ENCODE data around the gene KRT75. TPM values are rescaled to one million over a fixed set of nuclear protein-coding genes. Genes with fewer than 3 reads are reported as not detected.

KRT75 gene
- polyA plus RNA-seq, 1 donor (not counting 4 experiments of a cell fraction or from before 2014, with no cell fraction given): 59.4 TPM

GRCh38 chr12:52389313-52390207, 44.6 kb downstream of the KRT75 start:
- Histone ChIP-seq H3K27ac (ENCODE audit: control insufficient read depth, insufficient read depth, low read length) (peak overlapping the region; percentile 47), H3K9ac (ENCODE audit: control insufficient read depth, extremely low read depth, insufficient read depth, low read length) (peak overlapping the region; percentile 30)
- dilution Hi-C loops (cut with MboI; ENCODE audit: extremely low pct_ligation_motif_present, low sequenced_read_pairs): no loop called here

GRCh38 chr12:52387859-52388258, 46.3 kb downstream of the KRT75 start:
- Histone ChIP-seq H4K20me1 (ENCODE audit: control insufficient read depth, extremely low read depth, insufficient read depth, low read length) (no peaks in the 10 kb centered on the region), H3K36me3 (ENCODE audit: control insufficient read depth in 2 of 2, extremely low read depth in 1 of 2, insufficient read depth in 2 of 2, low read length in 2 of 2) (no peaks in the 10 kb centered on the region), H3K4me2 (ENCODE audit: control insufficient read depth, extremely low read depth, insufficient read depth, low read depth, low read length) (no peak overlapping the region), H3K9me3 (ENCODE audit: control insufficient read depth, low read depth, low read length) (no peaks in the 10 kb centered on the region), H3K9me1 (ENCODE audit: control insufficient read depth, extremely low read depth, insufficient read depth, low read length) (no peaks in the 10 kb centered on the region), H3K27me3 (ENCODE audit: control insufficient read depth, extremely low read depth, insufficient read depth, low read length) (no peaks in the 10 kb centered on the region), H3K9ac (ENCODE audit: control insufficient read depth, extremely low read depth, insufficient read depth, low read length) (no peak overlapping the region), H3K4me1 (ENCODE audit: control insufficient read depth, extremely low read depth, insufficient read depth, low read length) (peaks cover 50% of the 10 kb centered on the region), H3K4me3 (ENCODE audit: control insufficient read depth in 2 of 3, extremely low read depth in 1 of 3, insufficient read depth in 2 of 3, low read depth in 1 of 3, low read length in 3 of 3) (no peak overlapping the region), H3K79me2 (ENCODE audit: control insufficient read depth, insufficient read depth, low read length) (no peaks in the 10 kb centered on the region), H2AFZ (ENCODE audit: control insufficient read depth, low read length) (no peak overlapping the region), H3K27ac (ENCODE audit: control insufficient read depth, insufficient read depth, low read length) (no peak overlapping the region)
- DNase-seq (ENCODE audit: low read depth, low spot score) (peak; percentile 28), FAIRE-seq (peak; percentile 71)
- TF ChIP-seq CTCF (optimal IDR thresholded peaks at IDR 0.05 in 1 of 3, IDR thresholded peaks at IDR 0.05 in 1 of 3, conservative IDR thresholded peaks at IDR 0.05 in 1 of 3; ENCODE audit: extremely low read depth in 1 of 3, insufficient read depth in 2 of 3, low read length in 3 of 3) (no peak), EZH2 (IDR thresholded peaks at IDR 0.05; ENCODE audit: low read length) (no peak)
- dilution Hi-C loops (cut with MboI; ENCODE audit: extremely low pct_ligation_motif_present, low sequenced_read_pairs): no loop called here

More at GRCh38 chr12:52389313-52390207, 44.6 kb downstream of the KRT75 start:
- TF ChIP-seq CTCF (optimal IDR thresholded peaks at IDR 0.05 in 1 of 3, IDR thresholded peaks at IDR 0.05 in 1 of 3, conservative IDR thresholded peaks at IDR 0.05 in 1 of 3; ENCODE audit: extremely low read depth in 1 of 3, insufficient read depth in 2 of 3, low read length in 3 of 3) (no peak), EZH2 (IDR thresholded peaks at IDR 0.05; ENCODE audit: low read length) (no peak)
- peaks cover 52% of the 10 kb centered on the region for H3K4me1 ChIP-seq (ENCODE audit: control insufficient read depth, extremely low read depth, insufficient read depth, low read length)
- no peaks in the 10 kb centered on the region for H3K27me3 ChIP-seq (ENCODE audit: control insufficient read depth, extremely low read depth, insufficient read depth, low read length)
- peak overlapping the region in 1 of 3 experiments; percentile 27 for H3K4me3 ChIP-seq (ENCODE audit: control insufficient read depth in 2 of 3, extremely low read depth in 1 of 3, insufficient read depth in 2 of 3, low read depth in 1 of 3, low read length in 3 of 3)
- H3K36me3 ChIP-seq (ENCODE audit: control insufficient read depth in 2 of 2, extremely low read depth in 1 of 2, insufficient read depth in 2 of 2, low read length in 2 of 2): no peaks in the 10 kb centered on the region
- peak overlapping the region; percentile 42 for H3K4me2 ChIP-seq (ENCODE audit: control insufficient read depth, extremely low read depth, insufficient read depth, low read depth, low read length)
- no peaks in the 10 kb centered on the region for H3K9me3 ChIP-seq (ENCODE audit: control insufficient read depth, low read depth, low read length)
- no peaks in the 10 kb centered on the region for H3K79me2 ChIP-seq (ENCODE audit: control insufficient read depth, insufficient read depth, low read length)
- H4K20me1 ChIP-seq (ENCODE audit: control insufficient read depth, extremely low read depth, insufficient read depth, low read length): no peaks in the 10 kb centered on the region
- peak overlapping the region; percentile 71 for H2AFZ ChIP-seq (ENCODE audit: control insufficient read depth, low read length)
- DNase-seq (ENCODE audit: low read depth, low spot score) (no peak), FAIRE-seq (peak; percentile 85)
- H3K9me1 ChIP-seq (ENCODE audit: control insufficient read depth, extremely low read depth, insufficient read depth, low read length): no peaks in the 10 kb centered on the region
